ENCODE measurements around the gene PDZD2.

DNA sequence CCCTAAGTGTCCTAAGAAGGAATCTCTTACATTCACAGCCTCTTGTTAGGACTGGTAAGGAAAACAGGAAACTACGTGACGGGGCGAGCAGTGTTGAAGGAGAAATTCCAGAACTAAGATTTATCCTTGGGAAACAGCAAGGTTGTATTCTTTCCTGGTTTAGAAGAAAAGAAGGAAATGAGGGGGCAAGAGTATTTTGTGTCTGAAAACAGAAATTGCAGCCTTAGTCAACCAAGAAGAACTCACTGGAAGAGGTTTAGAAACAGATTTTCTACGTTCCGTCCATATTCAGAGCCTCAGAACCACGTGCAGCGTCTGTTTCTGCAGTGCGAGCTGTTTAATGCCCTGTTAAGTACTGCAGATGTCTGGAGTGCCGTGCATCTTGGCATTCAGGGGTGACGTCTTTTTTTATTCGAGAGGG, 460.0 kb downstream of the PDZD2 start:
- TF ChIP-seq POLR2A (IDR thresholded peaks at IDR 0.05) (no peak), POLR2AphosphoS5 (IDR thresholded peaks at IDR 0.05) (peak in 2 of 4 donors; percentile 48 to 69)
- TF ChIP-seq, protein P1, sequence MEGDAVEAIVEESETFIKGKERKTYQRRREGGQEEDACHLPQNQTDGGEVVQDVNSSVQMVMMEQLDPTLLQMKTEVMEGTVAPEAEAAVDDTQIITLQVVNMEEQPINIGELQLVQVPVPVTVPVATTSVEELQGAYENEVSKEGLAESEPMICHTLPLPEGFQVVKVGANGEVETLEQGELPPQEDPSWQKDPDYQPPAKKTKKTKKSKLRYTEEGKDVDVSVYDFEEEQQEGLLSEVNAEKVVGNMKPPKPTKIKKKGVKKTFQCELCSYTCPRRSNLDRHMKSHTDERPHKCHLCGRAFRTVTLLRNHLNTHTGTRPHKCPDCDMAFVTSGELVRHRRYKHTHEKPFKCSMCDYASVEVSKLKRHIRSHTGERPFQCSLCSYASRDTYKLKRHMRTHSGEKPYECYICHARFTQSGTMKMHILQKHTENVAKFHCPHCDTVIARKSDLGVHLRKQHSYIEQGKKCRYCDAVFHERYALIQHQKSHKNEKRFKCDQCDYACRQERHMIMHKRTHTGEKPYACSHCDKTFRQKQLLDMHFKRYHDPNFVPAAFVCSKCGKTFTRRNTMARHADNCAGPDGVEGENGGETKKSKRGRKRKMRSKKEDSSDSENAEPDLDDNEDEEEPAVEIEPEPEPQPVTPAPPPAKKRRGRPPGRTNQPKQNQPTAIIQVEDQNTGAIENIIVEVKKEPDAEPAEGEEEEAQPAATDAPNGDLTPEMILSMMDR (IDR thresholded peaks at IDR 0.05), result no peak

Measured in sigmoid colon (tissue), 4 donors.